HG03066 (cell line): ENCODE results near the gene USP8.

Source experiments
- ATAC-seq: cut with Tn5 transposase; IDR thresholded peaks from one replicate; pipeline ENCODE4 v1.9.1; 2021; ENCODE audit warnings: low read depth; ENCODE audit not compliant: unreplicated experiment

Gene USP8

DNA sequence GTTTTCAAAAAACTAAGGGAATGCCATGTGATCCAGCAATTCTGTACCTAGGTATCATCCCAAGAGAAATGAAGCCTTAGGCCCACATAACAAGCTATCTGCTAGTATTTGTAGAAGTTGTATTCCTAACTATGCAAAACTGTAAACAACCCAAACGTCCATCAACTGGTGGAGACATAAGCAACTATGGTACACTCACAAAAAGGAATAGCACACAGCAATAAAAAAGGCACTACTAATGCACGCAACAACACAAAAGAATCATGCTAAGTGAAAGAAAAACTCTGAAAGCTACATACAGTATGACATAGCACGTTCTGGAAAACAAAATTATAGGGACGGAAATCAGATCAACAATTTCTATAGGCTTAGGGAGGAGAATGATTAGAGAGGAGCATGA lies 107.0 kb downstream of the USP8 start:
- no peak for ATAC-seq

DNA sequence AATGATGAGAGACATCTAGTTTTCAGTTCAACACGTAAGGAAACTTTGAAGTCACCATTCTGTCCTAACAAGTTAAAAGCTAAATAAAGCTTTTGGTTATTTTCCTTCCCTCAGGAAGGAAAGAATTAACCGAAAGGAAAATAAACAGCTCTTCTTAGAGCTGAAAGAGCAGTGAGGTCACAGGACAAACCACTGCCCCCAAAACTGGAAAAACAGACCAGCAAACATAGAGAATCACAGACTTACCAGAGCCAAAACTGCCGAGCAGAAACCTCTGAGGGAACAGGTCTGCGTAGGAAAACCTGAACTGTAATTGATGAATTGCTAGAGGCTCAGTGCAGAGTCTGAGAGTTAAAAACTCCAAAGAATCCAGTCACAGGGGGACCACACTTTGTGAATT lies 107.6 kb downstream of the USP8 start:
- ATAC-seq: no peak

DNA sequence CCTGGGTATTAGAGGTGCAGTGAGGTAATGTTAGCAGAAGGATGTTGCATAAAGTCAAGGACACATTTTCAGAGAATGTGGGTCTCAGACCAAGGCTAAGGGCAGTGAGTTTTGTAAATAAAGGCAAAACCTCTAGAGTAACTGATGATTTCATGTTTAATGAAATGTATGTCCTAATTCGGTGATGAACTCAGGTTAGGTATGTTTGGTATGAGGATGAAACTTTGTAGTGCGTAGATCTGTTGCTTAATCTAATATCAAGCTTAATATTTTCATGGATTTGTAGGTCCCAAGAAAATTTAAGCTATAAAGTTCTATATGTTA lies 118.6 kb downstream of the USP8 start:
- no peak for ATAC-seq

DNA sequence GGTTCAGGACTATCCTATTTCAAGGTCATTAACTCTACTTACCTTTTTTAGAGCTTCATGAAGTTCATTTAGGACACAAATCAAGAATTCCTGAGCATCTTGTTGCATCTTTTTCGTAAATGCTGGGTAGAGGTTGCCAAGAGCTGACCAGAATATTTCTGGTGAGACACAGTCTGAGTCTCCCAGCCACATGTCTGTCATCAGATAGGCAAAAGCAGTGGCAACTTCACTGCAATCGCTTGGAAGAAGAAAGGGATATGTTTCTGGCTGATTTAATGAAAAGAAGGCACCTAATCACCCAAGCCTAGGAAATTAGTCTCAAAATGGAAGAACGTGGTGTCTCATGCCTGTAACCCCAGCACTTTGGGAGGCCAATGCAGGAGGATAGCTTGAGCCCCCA lies 119.4 kb downstream of the USP8 start:
- ATAC-seq: no peak

DNA sequence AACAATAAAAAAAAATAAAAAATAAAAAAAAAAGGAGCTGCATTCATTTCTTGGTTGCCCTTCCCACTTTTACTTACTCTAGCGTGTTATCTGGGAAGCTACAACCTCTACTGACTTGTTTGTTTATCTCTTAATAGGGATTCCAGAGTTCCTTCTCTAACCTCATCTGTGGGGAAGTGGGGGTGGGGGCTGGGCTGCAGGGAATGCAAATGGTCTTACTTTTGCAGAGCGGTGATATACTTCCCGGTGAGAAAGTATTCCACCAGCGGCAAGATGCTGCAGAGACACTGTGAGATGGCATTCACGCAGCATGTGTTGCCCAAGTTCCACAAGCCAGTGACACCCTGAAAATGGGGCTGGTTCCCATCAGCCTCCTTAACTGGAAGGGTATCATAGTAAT lies 120.2 kb downstream of the USP8 start:
- ATAC-seq: no peak

DNA sequence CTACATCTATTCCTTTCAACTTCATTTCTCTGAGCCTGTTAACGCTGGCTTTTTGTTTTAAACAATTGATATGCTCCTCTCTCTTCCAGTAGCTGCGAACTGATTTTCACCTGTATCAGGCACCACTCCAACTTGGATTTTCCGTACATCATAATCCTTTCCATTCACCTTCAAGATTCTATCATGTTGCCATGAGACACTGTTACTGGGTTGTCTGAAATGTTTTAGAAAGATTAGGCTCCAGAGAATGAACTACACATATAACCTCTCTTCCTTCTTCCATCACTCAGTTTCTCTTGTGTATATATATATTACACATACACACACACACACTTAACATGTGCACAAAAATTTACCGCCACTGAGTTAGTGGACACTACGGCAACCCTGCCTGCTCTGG lies 122.4 kb downstream of the USP8 start, which contains the start of gene USP50:
Gene USP50, minus strand, starts transcription at position 101 of the 400 bp plus-strand sequence. CDS start 141 bp downstream, outside the sequence.
- ATAC-seq: no peak

DNA sequence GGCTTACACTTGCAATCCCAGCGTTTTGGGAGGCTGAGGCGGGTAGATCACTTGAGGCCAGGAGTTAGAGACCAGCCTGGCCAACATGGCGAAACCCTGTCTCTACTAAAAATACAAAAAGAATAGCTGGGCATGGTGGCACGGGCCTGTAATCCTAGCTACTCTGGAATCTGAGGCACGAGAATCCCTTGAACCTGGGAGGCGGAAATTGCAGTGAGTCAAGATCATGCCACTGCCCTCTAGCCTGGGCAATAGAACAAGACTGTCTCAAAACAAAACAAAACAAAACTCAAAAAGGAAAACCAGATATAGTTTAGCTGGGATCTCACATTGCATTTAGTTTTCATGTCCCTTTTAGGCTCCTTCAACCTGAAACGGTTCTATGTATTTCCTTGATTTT lies 125.1 kb downstream of the USP8 start:
- ATAC-seq: no peak

DNA sequence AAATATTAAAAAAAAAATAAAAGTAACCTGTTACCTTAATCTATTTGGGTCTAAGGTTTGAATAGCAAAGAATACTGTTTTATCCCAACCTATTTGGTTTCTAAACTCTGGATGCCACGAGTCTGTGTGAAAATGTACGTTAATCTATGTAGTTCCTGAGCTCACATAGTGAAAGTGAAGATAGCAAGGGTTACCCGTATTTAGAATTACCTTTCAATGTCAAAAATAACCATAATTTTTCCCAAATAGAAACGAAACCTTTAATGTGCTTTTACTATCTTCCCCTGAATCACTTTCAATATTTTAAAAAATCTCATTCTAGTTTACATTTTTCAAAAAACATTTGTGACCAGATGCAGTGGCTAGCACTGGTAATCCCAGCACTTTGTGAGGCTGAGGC lies 128.0 kb downstream of the USP8 start:
- no peak for ATAC-seq

DNA sequence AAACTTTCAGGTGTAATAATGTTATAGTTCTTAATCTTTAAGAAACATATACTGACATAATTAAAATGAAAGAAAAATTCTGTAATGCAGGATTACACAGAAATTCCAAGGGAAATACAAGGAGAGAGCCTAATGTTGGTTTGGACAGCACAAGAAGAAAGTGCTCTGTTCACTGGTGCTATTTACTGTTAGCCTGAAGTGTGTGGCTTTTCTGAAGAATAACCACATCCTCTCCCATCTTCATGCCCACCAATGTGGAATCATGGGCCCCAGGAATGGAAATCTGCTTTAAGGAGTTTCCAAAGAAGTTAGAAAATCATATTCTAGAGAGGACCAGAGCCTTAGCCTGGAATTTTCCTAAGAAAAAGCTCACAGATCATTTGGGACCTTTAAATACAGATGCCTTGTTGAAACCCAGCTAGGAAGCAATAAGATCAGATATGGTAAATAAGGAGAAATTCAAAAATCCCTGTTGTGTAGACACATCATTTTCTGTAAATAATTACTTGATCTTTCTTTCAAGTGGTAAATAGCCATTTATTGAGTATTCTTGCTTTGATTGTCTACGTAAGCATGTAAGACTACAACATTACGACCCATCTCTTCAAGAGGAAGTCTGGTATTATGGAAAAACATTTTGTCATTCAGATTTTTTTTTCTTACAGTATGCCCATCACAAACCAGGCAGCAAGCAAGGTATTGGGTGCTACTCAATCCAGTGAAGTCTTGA lies 132.6 kb downstream of the USP8 start:
- ATAC-seq: no peak

DNA sequence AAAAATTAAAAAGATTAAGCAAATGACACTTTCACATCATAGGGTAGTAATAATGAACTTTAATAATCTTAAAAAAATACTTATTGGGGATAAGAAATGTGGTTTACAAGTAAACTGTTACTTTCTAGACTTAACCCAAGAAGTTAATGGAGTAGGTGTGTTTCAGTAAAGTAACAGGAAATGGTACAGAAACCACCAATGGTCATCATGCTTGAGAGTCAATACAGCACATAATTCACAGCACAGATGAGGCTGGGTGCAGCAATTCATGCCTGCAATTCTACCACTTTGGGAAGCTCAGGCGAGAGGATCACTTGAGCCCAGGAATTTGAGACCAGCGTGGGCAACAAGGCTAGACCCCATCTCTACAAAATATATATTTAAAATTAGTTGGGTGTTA lies 133.8 kb downstream of the USP8 start:
- no peak for ATAC-seq

DNA sequence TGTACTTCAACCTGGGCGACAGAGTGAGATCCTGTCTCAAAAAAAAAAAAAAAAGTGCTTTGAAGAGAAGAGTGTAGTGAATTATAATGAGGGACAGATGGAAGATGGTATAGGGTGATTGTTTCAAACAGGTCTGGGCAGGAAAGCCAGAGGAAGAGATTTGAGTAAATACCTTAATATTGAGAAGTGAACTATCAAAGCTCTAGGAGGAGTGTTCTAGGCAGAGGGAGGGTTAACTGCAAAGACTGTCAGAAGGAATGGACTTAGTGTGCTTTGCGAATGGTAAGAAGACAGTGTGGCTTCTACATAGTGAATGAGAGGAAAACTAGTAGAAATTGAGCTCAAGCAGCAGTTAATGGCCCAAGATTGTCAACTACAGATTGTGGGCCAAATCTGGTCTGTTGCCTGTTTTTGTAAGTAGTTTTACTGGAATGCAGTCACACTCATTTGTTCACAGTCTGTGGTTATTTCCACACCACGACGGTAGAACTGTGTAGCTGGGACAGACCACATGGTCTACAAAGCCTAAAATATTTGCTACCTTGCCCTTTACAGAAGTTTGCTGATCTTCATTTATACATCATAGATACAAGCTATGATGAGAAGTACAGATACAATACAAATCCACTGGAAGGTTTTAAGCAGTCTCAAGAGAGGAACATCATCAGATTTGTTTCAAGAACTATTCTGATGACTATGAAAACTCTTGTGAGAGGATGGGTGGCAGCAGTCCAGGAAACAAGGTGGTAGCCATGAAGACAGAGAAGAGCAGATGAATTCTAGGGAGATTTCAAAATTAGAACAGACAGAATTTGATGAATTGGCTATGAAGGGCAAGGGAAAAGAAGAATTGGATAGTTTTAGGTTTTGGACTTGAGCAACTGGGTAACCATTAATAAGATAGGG lies 138.8 kb downstream of the USP8 start:
- no peak for ATAC-seq

DNA sequence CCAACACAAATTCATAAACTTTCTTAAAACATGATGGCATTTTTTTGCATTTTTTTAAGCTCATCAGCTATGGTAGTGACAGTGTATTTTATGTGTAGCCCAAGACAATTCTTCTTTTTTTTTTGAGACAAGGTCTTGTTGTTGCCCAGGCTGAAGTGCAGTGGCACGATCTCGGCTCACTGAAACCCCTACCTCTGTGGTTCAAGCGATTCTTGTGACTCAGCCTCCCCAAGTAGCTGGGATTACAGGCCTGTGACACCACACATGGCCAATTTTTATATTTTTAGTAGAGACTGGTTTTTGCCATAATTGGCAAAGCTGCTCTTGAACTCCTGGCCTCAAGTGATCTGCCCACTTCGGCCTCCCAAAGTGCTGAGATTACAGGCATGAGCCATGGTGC lies 139.6 kb downstream of the USP8 start:
- no peak for ATAC-seq
